GM12891 (cell line): ENCODE results near the gene NLN.

ENCODE experiments used
- POLR2A ChIP-seq: IDR thresholded peaks from 2 replicates; pipeline ENCODE4 v1.6.1; 2011; ENCODE audit warnings: low read depth, low read length, control low read depth
- POU2F2 ChIP-seq: IDR thresholded peaks from 2 replicates; pipeline ENCODE4 v1.6.1; 2011; ENCODE audit warnings: low read depth, mild to moderate bottlenecking, control low read depth, low read length, moderate library complexity

DNA sequence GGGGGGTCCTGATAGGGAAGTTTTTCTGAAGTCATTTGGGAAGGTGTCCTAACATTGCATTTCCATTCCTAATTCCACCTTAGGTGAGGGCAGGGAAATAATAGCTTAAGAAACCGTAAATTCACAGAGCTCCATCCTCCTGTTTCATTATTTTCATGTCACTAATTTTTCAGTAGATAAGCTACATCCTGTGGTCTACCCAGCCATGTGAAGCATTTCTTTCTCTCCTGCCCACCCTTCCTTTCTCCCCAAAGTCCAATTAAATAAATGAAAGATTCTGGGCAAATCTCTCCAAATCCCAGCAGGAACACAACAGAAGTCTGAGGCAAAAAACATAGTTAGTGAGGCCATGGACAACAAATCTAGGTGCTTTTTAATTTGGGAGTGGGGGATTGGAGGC lies 109.3 kb downstream of the NLN start:
- TF ChIP-seq POLR2A (no peak), POU2F2 (no peak)
